GM18498 (cell line): ENCODE data around the gene ATP8A2.

Source experiments
- ATAC-seq: cut with Tn5 transposase; IDR thresholded peaks from one replicate; pipeline ENCODE4 v1.9.1; 2021; ENCODE audit warnings: mild to moderate bottlenecking, moderate library complexity; ENCODE audit not compliant: unreplicated experiment

Gene ATP8A2

GRCh38 chr13:25844559-25845434 is 473.0 kb downstream of the ATP8A2 start:
- no peak for ATAC-seq

GRCh38 chr13:25846222-25846984 is 474.6 kb downstream of the ATP8A2 start:
- no peak for ATAC-seq

- ATAC-seq: peak; percentile 91
Measured at GRCh38 chr13:25847145-25847544, 475.4 kb downstream of the ATP8A2 start.

- ATAC-seq: no peak
Measured at GRCh38 chr13:25847635-25848626, 476.2 kb downstream of the ATP8A2 start.

GRCh38 chr13:25848812-25849745 is 477.3 kb downstream of the ATP8A2 start:
- no peak for ATAC-seq

DNA sequence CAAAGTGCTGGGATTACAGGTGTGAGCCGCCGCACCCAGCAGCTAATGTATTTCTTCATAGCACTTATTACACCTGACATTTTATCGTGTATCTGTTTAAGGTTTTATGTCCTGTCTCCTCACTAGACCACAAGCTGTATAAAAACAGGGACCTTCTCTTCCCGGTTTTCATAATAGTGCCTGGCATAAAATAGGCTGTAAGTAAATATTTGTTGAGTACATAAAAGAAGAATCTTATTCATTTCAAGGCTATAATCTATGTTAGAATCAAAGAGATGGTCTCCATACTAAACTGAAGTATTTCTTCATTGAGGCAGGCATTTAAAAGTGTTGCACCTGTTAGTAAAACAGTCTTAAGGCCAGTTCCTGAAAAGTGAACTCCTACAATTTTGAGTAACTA is 486.1 kb downstream of the ATP8A2 start:
- ATAC-seq: no peak

- ATAC-seq: no peak
Measured at GRCh38 chr13:25859528-25859927, 487.8 kb downstream of the ATP8A2 start.

GRCh38 chr13:25860265-25860664 is 488.5 kb downstream of the ATP8A2 start:
- no peak for ATAC-seq

- no peak for ATAC-seq
Measured at GRCh38 chr13:25860862-25861261, 489.1 kb downstream of the ATP8A2 start.

DNA sequence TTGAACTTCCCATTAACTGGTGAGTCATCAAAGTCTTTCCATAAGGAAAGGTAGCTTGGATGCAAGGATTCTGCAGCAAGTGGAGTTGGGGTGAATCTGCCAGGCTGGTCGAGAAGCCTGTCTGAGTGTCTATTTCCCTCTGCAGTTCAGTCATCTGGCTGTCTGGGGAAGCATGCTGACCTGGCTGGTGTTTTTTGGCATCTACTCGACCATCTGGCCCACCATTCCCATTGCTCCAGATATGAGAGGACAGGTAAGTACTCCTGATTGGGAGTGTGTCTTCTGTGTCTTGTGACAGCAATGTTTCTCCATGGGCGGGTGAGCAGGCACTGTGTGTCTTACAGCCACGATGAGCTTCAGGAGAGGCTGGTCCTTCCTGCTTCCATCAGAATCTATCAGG is 490.4 kb downstream of the ATP8A2 start:
- no peak for ATAC-seq

GRCh38 chr13:25864116-25864515 is 492.3 kb downstream of the ATP8A2 start:
- ATAC-seq: no peak

- no peak for ATAC-seq
Measured at GRCh38 chr13:25864936-25865335, 493.2 kb downstream of the ATP8A2 start.

GRCh38 chr13:25865391-25865790 is 493.6 kb downstream of the ATP8A2 start:
- ATAC-seq: no peak

DNA sequence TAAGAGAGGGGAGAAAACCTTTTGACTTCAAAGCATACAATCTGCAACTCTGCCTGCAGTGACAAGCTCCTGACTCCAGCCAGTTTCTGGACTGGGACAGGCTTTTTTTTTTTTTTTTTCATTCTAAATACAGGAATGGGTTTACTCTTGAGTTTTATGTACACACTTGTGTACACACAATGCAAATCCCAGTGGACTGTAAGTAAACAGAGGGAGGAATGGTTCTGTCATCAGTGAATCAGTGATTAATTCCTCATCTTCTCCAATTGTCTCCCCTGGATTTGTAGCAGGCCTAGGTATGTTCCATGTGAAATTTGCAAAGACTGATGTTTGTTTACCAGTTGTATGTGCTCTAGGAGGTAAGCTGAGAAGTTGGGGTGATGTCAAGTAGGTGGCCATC is 495.3 kb downstream of the ATP8A2 start:
- no peak for ATAC-seq

DNA sequence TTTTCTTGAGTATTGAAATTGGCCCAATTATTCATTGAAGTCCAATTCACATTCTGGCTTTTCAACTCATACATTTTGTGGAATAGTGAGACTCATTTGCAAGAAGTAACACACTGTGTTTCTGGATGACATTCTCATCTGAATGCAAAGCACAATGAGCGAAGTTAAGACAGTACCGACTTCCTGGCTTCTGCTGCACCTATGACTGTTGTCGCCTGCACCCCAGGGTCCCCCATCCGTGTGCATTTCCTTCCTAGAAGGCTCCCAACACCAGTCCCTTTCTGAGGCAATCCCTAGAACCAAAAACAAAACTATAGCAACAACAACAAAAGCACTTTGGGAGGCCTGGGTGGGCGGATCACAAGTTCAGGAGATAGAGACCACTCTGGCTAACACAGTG is 496.7 kb downstream of the ATP8A2 start:
- no peak for ATAC-seq

- no peak for ATAC-seq
Measured at GRCh38 chr13:25869941-25870340, 498.2 kb downstream of the ATP8A2 start.

DNA sequence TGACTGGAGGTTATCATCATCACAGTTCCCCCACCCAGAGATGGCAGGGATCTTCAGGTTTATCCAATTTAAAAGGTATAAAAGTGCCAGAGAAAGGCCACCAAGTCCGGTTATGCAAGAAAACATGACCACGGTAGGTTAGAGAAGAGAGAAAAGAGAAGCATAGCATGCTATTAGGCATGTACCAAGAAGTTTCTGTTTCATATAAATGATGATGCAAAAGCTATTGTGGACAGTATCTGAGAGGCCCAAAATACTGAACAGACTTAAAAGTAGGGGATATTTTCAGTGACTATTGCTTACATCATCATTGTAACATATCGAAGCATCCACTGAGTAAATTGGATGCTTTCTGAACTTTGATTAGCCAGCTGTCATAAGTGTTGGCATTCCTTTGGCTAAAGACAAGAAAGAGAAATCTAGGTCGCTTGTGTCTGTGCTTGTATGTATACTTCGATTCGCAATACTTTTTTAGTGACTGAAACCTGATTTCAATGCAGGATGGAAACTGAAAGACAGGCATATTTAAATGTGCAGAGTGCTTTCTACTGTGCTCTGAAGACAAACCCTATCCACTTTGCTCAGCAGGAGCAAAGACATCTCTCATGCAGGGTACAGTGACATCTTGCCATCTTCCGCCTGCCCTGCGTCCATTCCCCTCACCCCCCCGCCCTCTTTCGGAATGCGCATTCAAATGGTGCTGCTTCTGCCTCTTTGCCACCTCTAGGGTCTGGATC is 499.8 kb downstream of the ATP8A2 start:
- no peak for ATAC-seq

DNA sequence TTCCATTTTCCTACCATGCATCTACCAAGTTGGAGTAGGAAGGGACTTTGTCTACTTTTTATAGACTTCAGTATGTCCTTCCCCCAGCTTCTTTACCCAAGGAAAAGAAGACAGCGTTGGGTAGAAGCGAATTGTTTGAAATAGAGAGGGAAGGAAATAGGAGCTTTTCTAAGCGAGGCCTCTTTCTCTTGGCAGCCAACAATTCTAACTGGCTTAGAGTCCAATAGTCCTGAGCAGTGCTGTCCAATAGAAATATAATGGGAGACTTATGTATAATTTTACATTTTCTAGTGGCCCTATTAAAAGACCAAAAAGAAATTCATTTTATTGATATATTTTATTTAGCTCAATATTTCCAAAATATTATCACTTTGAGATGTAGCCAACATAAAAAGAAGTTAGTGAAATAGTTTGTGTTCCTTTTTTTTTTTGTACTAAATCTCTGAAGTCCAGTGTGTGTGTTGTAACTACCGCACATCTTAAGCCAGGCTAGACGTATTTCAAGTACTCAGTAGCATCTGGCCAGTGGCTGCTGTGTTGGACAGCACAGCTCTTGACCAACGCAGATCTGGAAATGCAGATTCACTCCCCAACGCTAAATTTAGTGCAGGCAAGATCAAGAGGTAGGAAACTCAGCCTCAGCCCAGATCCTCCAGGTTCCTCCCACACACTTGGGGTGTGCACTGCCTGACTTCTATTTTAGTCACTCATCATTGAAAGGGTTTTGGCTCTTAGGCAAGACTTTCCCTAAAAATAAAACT is 500.9 kb downstream of the ATP8A2 start:
- no peak for ATAC-seq
